T-helper 1 cell treated with Interleukin-12 subunit alpha and Interleukin-12 subunit beta and Interleukin-4 antibody, amounts not matched to agents 30 μg/mL and 1 μg/mL, for 36 hours (primary cell): ENCODE results near the gene CEP20.
A peak's percentile ranks its signal among the peaks of the same experiment; 100 is the strongest.

ENCODE experiments used
- H3K27ac Mint-ChIP-seq: one replicate; pipeline ENCODE4 v1.8.0; 2021; ENCODE audit warnings: mild to moderate bottlenecking, mixed read lengths
- H3K27me3 Mint-ChIP-seq: one replicate; pipeline ENCODE4 v1.8.0; 2021; ENCODE audit warnings: low read depth, mixed read lengths
- H3K36me3 Mint-ChIP-seq: one replicate; pipeline ENCODE4 v1.8.0; 2021; ENCODE audit warnings: low read depth, mixed read lengths
- H3K4me1 Mint-ChIP-seq: one replicate; pipeline ENCODE4 v1.8.0; 2021; ENCODE audit warnings: low read depth, mixed read lengths
- H3K4me3 Mint-ChIP-seq: one replicate; pipeline ENCODE4 v1.8.0; 2021; ENCODE audit warnings: mild to moderate bottlenecking, moderate library complexity, mixed read lengths
- H3K9me3 Mint-ChIP-seq: one replicate; pipeline ENCODE4 v1.8.0; 2021; ENCODE audit warnings: mixed read lengths

CEP20 gene

GRCh38 chr16:15882563-15882962, 5.8 kb downstream of the CEP20 start:
- no peaks in the 10 kb centered on the region for H3K9me3 Mint-ChIP-seq
- peaks cover 37% of the 10 kb centered on the region for H3K36me3 Mint-ChIP-seq
- peaks cover 26% of the 10 kb centered on the region for H3K4me1 Mint-ChIP-seq
- H3K27me3 Mint-ChIP-seq: no peaks in the 10 kb centered on the region
- no peak overlapping the region for H3K4me3 Mint-ChIP-seq
- H3K27ac Mint-ChIP-seq: no peak overlapping the region

GRCh38 chr16:15881794-15882379, 6.5 kb downstream of the CEP20 start:
- Mint-ChIP-seq H3K27me3 (no peaks in the 10 kb centered on the region), H3K4me3 (no peak overlapping the region), H3K27ac (no peak overlapping the region), H3K4me1 (peaks cover 20% of the 10 kb centered on the region), H3K36me3 (peaks cover 33% of the 10 kb centered on the region), H3K9me3 (no peaks in the 10 kb centered on the region)

- no peak overlapping the region for H3K4me3 Mint-ChIP-seq
- peaks cover 12% of the 10 kb centered on the region for H3K4me1 Mint-ChIP-seq
- H3K27ac Mint-ChIP-seq: peak overlapping the region; percentile 49
- H3K36me3 Mint-ChIP-seq: peaks cover 29% of the 10 kb centered on the region
- no peaks in the 10 kb centered on the region for H3K27me3 Mint-ChIP-seq
- no peaks in the 10 kb centered on the region for H3K9me3 Mint-ChIP-seq
Measured at GRCh38 chr16:15880434-15881308, 7.7 kb downstream of the CEP20 start.

GRCh38 chr16:15879255-15879811, 9.1 kb downstream of the CEP20 start:
- H3K4me1 Mint-ChIP-seq: peaks cover 15% of the 10 kb centered on the region
- no peak overlapping the region for H3K27ac Mint-ChIP-seq
- peaks cover 33% of the 10 kb centered on the region for H3K36me3 Mint-ChIP-seq
- no peaks in the 10 kb centered on the region for H3K27me3 Mint-ChIP-seq
- H3K4me3 Mint-ChIP-seq: no peak overlapping the region
- H3K9me3 Mint-ChIP-seq: no peaks in the 10 kb centered on the region

- Mint-ChIP-seq H3K36me3 (peaks cover 26% of the 10 kb centered on the region), H3K27me3 (no peaks in the 10 kb centered on the region), H3K9me3 (no peaks in the 10 kb centered on the region), H3K4me3 (no peak overlapping the region), H3K27ac (no peak overlapping the region), H3K4me1 (peaks cover 15% of the 10 kb centered on the region)
Measured at GRCh38 chr16:15876503-15876902, 11.9 kb downstream of the CEP20 start.

GRCh38 chr16:15874745-15875314, 13.6 kb downstream of the CEP20 start:
- peaks cover 27% of the 10 kb centered on the region for H3K36me3 Mint-ChIP-seq

GRCh38 chr16:15873737-15874136, 14.7 kb downstream of the CEP20 start:
- H3K36me3 Mint-ChIP-seq: peaks cover 22% of the 10 kb centered on the region
- peaks cover 4% of the 10 kb centered on the region for H3K4me1 Mint-ChIP-seq
- no peak overlapping the region for H3K4me3 Mint-ChIP-seq
- H3K27ac Mint-ChIP-seq: no peak overlapping the region
- no peaks in the 10 kb centered on the region for H3K9me3 Mint-ChIP-seq
- H3K27me3 Mint-ChIP-seq: no peaks in the 10 kb centered on the region

More at GRCh38 chr16:15874745-15875314, 13.6 kb downstream of the CEP20 start:
- Mint-ChIP-seq H3K4me3 (no peak overlapping the region), H3K27ac (no peak overlapping the region), H3K4me1 (peaks cover 12% of the 10 kb centered on the region), H3K27me3 (no peaks in the 10 kb centered on the region), H3K9me3 (no peaks in the 10 kb centered on the region)

GRCh38 chr16:15873301-15873700, 15.1 kb downstream of the CEP20 start:
- Mint-ChIP-seq H3K36me3 (peaks cover 21% of the 10 kb centered on the region), H3K4me1 (peaks cover 4% of the 10 kb centered on the region), H3K9me3 (no peaks in the 10 kb centered on the region), H3K27ac (no peak overlapping the region), H3K27me3 (no peaks in the 10 kb centered on the region), H3K4me3 (no peak overlapping the region)

GRCh38 chr16:15870011-15870410, 18.4 kb downstream of the CEP20 start:
- no peak overlapping the region for H3K27ac Mint-ChIP-seq
- no peak overlapping the region for H3K4me3 Mint-ChIP-seq
- H3K36me3 Mint-ChIP-seq: peaks cover 28% of the 10 kb centered on the region
- H3K9me3 Mint-ChIP-seq: no peaks in the 10 kb centered on the region
- H3K27me3 Mint-ChIP-seq: no peaks in the 10 kb centered on the region
- H3K4me1 Mint-ChIP-seq: peaks cover 4% of the 10 kb centered on the region

- no peaks in the 10 kb centered on the region for H3K4me1 Mint-ChIP-seq
- H3K4me3 Mint-ChIP-seq: no peak overlapping the region
- H3K36me3 Mint-ChIP-seq: peaks cover 19% of the 10 kb centered on the region
- no peaks in the 10 kb centered on the region for H3K27me3 Mint-ChIP-seq
- H3K27ac Mint-ChIP-seq: no peak overlapping the region
- H3K9me3 Mint-ChIP-seq: no peaks in the 10 kb centered on the region
Measured at GRCh38 chr16:15866451-15866850, 22.0 kb downstream of the CEP20 start.

GRCh38 chr16:15865742-15866141, 22.7 kb downstream of the CEP20 start:
- Mint-ChIP-seq H3K27ac (no peak overlapping the region), H3K4me1 (no peaks in the 10 kb centered on the region), H3K36me3 (peaks cover 19% of the 10 kb centered on the region)

GRCh38 chr16:15864939-15865338, 23.5 kb downstream of the CEP20 start:
- Mint-ChIP-seq H3K4me3 (no peak overlapping the region), H3K27me3 (peaks cover 3% of the 10 kb centered on the region), H3K27ac (no peak overlapping the region), H3K4me1 (no peaks in the 10 kb centered on the region), H3K36me3 (peaks cover 16% of the 10 kb centered on the region), H3K9me3 (no peaks in the 10 kb centered on the region)

More at GRCh38 chr16:15865742-15866141, 22.7 kb downstream of the CEP20 start:
- peaks cover 3% of the 10 kb centered on the region for H3K27me3 Mint-ChIP-seq
- no peak overlapping the region for H3K4me3 Mint-ChIP-seq
- H3K9me3 Mint-ChIP-seq: no peaks in the 10 kb centered on the region

GRCh38 chr16:15861996-15862395, 26.4 kb downstream of the CEP20 start:
- no peak overlapping the region for H3K27ac Mint-ChIP-seq
- no peak overlapping the region for H3K4me3 Mint-ChIP-seq
- peaks cover 23% of the 10 kb centered on the region for H3K27me3 Mint-ChIP-seq
- no peaks in the 10 kb centered on the region for H3K9me3 Mint-ChIP-seq
- peaks cover 12% of the 10 kb centered on the region for H3K36me3 Mint-ChIP-seq
- H3K4me1 Mint-ChIP-seq: peaks cover 5% of the 10 kb centered on the region

GRCh38 chr16:15858921-15859668, 29.3 kb downstream of the CEP20 start:
- H3K27me3 Mint-ChIP-seq: peaks cover 49% of the 10 kb centered on the region
- H3K9me3 Mint-ChIP-seq: no peaks in the 10 kb centered on the region
- H3K4me3 Mint-ChIP-seq: no peak overlapping the region
- H3K36me3 Mint-ChIP-seq: no peaks in the 10 kb centered on the region
- H3K27ac Mint-ChIP-seq: no peak overlapping the region
- peaks cover 7% of the 10 kb centered on the region for H3K4me1 Mint-ChIP-seq
